Activated CD4-positive, alpha-beta T cell treated with anti-CD3 and anti-CD28 coated beads for 24 hours (primary cell): ENCODE measurements around the gene CDC6.
A peak's percentile ranks its signal among the peaks of the same experiment; 100 is the strongest.

Source experiments
- DNase-seq, 2 donors: peaks; one replicate each; pipeline ENCODE4 v3.0.0-alpha.2; 2020; ENCODE audit warnings: low read depth in 2 of 2

The CDC6 gene, protein sequence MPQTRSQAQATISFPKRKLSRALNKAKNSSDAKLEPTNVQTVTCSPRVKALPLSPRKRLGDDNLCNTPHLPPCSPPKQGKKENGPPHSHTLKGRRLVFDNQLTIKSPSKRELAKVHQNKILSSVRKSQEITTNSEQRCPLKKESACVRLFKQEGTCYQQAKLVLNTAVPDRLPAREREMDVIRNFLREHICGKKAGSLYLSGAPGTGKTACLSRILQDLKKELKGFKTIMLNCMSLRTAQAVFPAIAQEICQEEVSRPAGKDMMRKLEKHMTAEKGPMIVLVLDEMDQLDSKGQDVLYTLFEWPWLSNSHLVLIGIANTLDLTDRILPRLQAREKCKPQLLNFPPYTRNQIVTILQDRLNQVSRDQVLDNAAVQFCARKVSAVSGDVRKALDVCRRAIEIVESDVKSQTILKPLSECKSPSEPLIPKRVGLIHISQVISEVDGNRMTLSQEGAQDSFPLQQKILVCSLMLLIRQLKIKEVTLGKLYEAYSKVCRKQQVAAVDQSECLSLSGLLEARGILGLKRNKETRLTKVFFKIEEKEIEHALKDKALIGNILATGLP

DNA sequence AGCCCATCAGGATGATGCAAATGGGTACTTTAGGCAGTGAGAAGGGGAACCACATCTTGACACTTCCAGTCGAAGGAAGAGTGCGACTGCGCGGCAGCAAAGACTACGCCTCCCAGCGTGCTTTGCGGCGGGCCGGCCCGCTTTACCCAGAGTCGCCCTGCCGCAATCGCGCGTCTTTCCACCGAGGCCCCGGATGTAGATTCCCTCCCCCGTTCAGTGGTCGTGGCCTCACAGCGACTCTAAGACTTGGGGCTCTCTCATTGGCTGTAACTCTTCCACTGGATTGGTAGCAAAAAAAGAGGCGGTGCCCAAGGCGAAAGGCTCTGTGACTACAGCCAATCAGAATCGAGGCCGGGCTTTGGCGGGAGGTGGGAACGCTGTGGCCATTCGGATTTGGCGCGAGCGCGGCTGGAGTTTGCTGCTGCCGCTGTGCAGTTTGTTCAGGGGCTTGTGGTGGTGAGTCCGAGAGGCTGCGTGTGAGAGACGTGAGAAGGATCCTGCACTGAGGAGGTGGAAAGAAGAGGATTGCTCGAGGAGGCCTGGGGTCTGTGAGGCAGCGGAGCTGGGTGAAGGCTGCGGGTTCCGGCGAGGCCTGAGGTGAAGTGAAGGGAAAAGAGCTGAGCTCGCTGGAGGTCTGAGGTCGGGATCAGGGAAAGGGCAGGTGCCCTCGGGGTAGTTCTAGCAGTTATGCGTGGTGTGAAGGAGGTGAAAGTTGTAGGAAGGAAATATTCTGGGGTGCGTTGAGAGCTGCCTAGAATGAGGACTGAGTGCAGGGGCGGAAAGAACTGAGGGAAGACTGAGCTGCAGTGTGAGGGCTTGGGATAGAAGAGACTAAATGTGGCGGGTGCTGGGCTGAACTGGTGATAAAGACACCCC lies at the start of gene CDC6:
Gene CDC6, plus strand, starts transcription at position 386 of the 876 bp plus-strand sequence. CDS start 1,542 bp downstream, outside the sequence.
- peak; percentile 96 to 97 for DNase-seq

DNA sequence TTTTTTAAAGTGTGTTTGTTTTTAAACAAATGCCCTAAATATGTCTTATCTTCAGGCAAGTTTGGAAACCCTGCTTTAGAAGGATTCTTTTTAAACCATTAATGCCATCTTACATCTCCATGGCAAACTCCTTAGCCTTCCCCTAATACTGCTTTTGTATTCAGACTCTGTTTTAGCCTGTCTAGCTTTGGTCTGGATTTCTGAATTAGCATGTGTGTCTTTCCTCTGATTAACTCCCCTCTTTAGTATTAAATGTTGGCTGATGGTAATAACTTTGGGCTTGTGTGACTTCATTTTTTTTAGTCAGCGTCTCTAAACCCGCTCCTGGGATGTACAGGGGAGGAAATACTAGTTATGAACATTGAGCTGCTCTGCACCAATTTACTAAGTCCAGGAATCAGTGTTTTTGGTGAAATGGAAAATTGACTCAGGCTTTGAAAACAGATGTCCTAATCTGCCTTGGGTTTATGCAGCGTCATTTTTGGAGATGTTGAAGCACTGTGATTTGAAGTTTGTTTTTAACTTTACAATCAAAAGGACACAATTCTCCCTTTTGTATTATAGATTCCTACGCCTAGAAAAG lies 46.3 kb upstream of the CDC6 start:
- DNase-seq = no peak

DNA sequence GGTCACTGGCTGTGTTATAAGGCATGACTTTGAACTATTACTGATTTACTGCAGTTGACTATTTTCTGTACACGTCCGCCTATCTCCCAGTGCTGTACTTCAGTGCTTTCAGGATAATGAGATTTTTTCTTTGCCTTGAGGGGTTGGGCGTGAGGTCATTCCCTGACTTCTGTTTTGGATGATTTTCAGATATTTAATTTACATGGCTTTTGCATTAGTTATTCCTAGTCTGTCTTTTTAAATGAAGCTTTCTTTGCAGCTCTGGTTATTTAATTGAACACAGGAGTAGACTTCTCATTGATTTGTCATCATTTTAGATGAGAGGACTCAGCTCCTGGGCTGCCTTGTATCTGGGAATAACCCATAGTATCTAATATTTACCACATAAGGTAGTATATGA lies 44.9 kb upstream of the CDC6 start:
- DNase-seq = no peak

DNA sequence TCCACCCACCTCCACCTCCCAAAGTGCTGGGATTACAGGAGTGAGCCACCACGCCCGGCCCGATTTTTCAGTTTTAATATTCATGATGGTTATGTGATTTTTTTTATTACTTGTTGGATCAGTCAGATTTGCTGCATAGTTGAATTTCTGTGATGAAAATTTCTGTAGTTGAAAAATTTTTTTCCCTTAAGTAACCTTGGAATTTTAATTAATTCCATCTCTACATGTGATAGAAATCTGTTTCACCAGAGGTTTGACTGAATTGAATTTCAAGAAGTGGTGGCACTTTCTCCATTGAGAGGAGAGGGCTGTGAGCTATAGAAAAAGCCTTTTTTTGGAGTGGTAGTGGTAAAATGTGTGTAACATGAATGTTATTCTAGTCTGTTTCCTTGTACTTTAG lies 43.9 kb upstream of the CDC6 start:
- DNase-seq = no peak

DNA sequence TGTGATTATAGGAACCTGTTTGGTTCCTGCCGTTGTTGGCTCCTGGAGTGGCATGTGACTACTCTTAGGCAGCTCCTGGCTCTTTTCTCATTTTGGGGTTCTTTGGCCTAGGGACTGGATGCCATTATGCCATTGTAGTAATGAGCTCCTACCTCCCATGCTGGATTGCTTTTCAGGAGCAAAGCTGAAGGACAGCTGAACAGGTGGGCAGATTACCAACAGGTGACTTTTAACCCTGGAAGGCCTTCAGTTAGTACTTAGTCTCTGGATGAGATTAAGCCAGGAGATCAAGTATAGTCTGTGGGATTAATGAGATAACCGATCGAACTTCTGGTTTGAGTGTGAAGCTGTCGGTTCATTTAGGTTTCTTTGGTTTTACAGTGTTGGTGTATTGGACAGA lies 43.4 kb upstream of the CDC6 start:
- DNase-seq = no peak

DNA sequence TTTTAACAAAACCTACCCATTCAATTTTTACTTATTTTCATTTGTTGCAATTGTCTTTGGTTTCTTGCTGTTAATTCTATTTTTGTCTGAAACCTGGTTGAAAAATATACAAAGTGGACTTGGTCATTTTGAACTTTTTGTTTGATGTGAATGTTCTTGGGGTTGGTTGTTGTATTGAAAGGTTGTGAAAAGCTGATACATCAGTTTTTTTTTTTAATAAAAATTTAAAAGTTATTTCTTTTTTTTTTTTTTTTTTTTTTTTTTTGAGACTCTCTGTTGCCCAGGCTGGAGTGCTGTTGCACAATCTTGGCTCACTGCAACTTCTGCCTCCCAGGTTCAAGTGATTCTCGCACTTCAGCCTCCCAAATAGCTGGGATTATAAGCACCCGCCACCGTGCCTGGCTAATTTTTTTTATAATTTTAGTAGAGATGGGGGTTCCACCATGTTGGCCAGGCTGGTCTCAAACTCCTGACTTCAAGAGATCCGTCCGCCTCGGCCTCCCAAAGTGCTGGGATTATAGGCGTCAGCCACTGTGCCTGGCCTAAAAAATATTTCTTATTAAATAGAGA lies 39.7 kb upstream of the CDC6 start:
- DNase-seq = no peak

DNA sequence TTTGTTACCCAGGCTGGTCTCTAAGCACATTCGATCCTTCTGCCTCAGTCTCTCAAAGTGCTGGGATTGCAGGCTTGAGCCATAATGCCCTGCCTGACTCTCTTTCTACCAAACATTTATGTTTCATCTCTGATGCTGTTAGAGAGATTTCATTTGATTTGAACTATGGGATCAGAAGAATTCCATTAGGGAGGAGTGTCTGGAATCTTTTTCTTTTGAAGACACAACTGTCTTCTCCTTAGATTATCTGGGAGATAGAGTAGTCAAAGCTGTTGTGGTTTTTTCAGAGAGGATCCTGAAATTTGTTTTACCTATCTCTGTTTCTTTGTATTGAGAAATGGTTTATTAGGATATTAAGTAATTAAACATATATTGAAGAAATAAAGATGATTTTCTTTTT lies 39.2 kb upstream of the CDC6 start:
- DNase-seq = no peak

DNA sequence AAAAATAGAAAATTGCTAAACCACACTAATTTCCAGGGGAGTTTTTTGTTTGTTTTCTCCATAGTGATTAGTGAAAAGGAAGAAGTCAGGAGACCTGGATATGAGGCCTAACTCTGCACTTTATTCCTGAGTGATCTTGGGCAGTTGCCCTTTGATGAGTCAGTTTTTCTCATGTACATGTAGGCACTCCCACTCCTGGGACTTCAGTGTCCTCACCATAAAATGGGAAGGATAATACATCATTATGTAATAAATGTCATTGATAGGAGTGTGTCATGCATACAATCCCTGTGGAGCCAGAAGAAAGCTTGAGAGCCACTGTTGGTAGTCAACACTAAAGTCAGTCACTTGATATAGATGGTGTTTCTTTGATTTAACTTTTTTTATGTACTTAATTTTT lies 36.1 kb upstream of the CDC6 start:
- DNase-seq = no peak

DNA sequence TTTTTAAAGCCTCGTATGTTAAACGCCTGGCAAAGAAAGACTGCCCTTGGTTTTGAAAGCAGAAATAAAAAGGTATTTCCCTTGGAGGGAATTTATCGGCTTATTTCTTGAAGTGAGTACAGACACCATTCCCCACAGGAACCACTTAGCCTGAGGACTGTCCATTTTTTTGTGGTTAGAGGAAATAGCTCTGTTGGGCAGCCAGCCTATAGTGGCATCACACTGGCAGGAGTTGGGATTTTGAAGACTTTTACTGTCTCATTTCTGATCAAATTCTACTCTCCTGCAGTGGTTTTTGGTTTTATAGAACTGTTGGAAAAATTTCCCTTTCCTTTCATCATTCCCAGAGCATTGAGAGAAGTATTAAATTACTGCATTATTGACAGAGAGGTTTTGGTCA lies 34.1 kb upstream of the CDC6 start:
- DNase-seq = no peak

DNA sequence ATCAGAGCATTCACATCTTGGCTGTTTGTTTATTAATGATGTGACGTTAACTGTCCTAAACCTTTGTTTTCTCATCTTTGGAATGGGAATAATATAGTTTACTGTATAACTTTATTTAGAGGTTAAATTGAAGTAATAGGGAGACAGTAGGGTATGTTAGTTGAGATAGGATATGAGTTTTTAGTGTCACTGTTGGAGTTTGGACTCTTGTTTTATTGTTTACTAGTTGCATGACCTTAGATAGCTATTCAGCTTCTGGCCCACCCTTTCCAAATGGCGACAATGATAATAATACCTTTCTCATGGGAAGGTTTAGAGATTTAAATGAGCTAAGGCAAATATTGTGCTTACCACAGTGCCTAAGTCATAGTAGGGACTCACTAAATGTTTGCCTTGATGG lies 28.2 kb upstream of the CDC6 start:
- no peak for DNase-seq

DNA sequence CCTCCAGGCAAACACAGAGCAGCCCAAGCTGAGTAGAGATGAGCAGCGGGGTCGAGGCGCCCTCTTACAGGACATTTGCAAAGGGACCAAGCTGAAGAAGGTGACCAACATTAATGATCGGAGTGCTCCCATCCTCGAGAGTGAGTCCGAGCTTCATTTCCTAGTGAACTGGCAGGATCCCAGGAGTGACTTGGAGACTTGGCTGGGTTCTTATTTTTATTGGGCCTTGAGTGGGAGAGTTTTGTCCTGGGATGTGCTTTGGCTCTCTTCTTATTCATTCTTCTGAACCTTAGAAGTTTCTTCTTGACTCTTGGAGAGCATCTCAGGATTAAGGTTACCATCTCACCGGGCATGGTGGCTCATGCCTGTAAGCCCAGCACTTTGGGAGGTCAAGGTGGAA lies 27.2 kb upstream of the CDC6 start:
- no peak for DNase-seq

DNA sequence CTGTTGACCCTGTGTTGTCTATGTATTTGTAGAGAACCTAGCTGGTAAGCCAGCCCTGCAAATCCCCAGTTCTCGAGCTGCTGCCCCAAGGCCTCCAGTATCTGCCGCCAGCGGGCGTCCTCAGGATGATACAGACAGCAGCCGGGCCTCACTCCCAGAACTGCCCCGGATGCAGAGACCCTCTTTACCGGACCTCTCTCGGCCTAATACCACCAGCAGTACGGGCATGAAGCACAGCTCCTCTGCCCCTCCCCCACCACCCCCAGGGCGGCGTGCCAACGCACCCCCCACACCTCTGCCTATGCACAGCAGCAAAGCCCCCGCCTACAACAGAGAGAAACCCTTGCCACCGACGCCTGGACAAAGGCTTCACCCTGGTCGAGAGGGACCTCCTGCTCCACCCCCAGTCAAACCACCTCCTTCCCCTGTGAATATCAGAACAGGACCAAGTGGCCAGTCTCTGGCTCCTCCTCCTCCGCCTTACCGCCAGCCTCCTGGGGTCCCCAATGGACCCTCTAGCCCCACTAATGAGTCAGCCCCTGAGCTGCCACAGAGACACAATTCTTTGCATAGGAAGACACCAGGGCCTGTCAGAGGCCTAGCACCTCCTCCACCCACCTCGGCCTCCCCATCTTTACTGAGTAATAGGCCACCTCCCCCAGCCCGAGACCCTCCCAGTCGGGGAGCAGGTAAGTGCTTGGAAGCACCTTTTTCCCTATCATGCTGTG lies 23.1 kb upstream of the CDC6 start:
- no peak for DNase-seq

DNA sequence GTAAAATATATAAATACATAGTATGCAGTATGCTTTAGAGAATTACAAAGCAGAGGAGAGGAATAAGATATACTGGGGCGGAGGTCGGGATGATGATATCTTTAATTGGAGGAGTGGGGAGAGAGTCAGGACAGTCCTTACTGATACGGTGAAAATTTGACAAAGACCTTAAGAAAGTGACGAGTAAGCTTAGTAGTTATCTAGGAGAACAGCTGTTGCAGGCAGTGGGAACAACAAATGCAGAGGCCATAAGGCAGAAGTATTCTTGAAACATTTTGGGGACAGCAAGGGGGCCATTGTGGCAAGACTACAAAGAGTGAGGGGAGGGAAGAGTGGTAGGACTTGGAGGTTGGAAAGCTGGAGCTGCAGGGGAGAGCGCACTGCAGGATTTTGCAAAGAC lies 22.3 kb upstream of the CDC6 start:
- DNase-seq = no peak

DNA sequence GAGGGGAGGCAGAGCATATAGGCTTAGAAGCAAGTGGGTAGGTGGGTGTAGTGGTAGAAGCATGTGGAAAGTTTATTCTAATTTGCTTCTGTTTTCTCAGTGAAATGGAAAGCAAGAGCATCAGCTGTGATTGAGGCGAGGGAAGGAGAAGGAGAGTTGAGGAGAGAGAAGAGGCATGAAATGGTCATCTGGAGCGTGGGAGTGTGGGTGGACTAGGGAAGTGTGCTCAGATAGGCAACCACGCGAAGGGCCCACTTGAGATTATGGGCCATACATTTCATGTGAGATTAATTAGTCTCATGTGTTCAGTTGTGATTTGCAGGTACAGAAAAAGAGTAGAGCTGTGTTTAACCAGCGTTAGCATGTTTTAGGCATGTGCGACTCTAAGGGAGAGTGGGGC lies 20.8 kb upstream of the CDC6 start:
- no peak for DNase-seq

DNA sequence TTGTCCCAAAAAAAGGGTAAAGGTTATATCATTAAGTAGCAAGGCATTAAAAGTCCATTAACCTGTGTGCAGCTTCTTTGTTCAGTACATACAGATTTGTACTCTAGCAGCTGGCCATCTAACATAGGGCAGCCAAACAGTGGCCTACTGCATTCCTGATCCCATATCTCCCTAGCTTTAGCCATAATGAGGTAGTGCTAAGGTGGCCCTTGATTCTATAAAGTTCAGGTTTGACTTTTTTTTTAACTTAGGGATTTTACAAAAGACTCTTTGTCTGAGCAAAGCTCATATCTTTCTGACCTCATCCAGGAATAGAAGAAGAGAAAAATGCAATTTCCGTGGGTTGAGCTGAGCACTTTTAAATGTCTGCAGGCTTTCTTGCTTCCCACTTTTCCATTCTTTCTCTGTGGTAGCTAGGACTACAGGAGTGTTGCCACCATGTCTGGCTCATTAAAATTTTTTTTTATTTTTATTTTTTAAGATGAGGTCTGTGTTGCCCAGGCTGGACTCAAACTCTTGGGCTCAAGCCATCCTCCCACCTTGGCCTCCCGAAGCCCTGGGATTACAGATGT lies 19.5 kb upstream of the CDC6 start:
- no peak for DNase-seq

DNA sequence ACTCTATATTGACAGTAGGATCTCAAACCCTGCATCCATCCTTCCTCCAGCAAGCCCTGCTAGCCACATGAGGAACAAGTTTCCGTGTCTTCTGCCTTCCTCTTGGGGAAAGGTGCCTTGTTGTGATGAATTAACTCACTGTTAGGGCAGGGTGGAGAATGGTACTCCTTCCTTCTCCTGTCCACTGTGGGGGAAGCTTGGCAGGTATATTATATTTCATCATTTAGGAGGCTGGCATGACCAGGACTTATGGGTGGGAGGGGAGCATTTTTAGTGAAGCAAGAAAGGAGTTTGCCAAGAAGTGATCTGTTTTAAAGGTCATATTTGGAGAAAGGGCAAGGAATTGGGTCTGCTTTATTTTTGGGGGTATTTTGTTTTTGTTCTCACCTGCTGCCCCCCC lies 9.3 kb upstream of the CDC6 start:
- no peak for DNase-seq

DNA sequence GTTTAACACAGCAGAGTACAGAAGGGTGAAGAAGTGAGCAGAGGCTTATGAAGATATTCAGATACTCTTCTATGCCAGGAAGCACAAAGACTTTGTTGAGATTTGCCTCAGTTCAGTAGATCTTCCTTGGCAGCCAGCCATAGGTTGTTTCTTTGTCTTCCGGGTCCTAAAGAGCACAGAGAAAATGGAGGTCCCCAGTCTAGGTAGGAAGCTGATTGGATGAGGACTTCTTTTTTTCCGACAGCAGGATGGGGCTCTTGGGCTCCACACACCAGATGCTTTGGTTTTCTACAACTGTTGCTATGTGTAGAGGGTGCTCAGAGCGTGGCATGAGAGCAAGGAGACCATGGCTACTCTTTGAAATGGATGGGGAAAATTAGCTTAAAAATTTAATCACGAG lies 8.3 kb upstream of the CDC6 start:
- DNase-seq = no peak

DNA sequence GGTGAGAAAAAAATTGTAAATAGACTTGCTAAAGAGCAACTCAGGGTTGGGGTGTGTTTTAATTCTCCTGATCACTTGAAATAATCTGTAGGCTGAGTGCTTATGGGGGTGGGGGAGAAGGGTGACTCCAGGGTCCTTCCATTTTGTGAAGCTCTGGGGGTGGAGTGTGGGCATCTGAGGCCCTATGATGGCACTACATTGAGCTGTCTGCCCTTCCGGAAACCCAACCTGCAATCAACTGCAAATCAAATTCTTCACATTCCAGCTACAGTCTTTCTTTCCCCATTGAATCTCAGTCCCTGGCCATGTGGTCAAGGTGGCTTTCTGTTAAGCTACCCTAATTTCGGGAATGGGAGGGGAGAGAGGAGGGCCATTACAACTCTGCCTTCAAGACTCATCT lies 6.0 kb upstream of the CDC6 start:
- no peak for DNase-seq

DNA sequence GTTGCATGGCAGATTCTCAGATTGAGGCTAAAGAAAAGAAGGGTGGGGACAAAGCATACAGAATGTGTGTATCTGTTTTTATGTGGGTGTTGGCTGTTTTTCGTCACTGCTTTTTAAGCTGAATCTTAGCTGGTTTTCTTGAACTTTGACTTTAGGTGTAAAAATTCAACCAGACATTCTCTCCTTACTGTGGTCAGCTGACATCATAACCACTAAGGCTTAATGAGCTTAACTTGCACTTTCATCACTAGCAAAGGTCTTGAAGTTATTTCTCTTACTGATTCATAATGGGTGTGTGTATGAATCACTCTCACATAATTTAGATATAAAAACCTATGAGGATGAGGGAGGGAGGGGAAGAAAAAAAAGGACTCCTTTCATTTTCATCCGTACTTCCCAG lies 4.0 kb upstream of the CDC6 start:
- DNase-seq = no peak

DNA sequence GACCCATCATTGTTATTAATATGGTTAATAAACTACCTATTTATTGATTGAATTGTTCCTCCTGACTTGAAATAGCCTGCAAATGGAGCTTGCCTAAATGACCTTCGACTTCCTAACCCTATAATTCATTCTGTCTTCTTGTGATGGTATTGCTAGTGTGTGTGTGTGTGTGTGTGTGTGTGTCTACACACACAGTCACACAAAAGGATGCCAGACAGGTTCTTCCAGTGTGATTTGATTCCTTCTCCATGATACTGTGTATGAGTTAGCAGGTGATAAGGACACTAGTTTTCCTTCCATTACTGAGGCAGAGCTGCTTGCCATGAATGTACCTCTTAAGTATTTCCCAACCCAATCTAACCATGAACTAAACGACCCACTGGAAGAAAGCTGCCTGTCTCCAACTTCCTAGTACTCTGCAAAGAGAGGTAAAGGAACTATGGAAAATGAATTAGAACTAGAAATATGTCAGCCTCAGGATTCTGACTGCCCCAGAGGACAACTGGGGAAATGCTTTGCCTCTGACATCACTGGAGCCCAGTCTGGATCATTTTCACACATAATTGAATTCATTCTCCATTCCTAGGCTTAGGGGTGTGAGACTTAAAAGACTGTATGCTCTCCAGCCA lies 3.5 kb upstream of the CDC6 start:
- no peak for DNase-seq

DNA sequence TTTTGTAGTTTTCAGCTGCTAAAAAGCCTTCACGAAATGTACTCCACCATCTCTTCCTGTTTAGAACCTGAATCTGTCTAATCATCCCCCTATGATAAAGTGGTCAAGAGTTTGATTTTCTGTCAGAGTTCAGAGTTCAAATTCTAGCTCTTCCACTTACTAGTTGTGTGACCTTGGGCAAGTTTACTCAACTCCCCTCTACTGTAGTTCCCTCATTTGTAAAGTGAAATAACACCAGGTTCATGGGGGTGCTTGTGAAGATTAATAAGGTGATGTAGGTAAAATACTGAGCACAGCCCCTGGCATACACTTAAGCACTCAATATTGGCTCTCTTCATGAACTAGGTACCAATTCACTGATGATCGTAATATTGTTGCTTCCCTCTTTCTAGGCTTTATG lies 1.2 kb upstream of the CDC6 start:
- no peak for DNase-seq
